H1 (cell line): Measurements from ENCODE around the gene FOLR1. TPM values are rescaled to one million over a fixed set of nuclear protein-coding genes. Genes with fewer than 3 reads are reported as not detected.

ENCODE experiments used
- CHD7 ChIP-seq: fragments of 300-600 bp; sonication (generic); IDR thresholded peaks from 2 replicates; pipeline ENCODE4 v1.7.1; 2012; ENCODE audit warnings: low read length, moderate library complexity, mild to moderate bottlenecking, inconsistent platforms; ENCODE audit not compliant: insufficient replicate concordance
- CTBP2 ChIP-seq: IDR thresholded peaks from 2 replicates; pipeline ENCODE4 v1.7.0; 2011; ENCODE audit warnings: borderline replicate concordance, mild to moderate bottlenecking, moderate library complexity, mixed read lengths, low read length; ENCODE audit not compliant: insufficient read depth, insufficient read length
- KDM1A ChIP-seq: fragments of 200-600, 300-600 bp; sonication (generic); IDR thresholded peaks from 2 replicates; pipeline ENCODE4 v1.7.1; 2016; ENCODE audit warnings: mild to moderate bottlenecking, low read length, borderline replicate concordance
- MAFK ChIP-seq: IDR thresholded peaks from 2 replicates; pipeline ENCODE4 v1.6.1; 2012; ENCODE audit warnings: low read depth, mild to moderate bottlenecking, improper control_type of control experiment, low read length
- POLR2AphosphoS5 ChIP-seq: IDR thresholded peaks from 2 replicates; pipeline ENCODE4 v1.6.1; 2011; ENCODE audit warnings: low read depth, low read length
- RFX5 ChIP-seq: IDR thresholded peaks from 2 replicates; pipeline ENCODE4 v1.6.1; 2011; ENCODE audit warnings: low read depth, low read length, improper control_type of control experiment, borderline replicate concordance
- SAP30 ChIP-seq: fragments of 300-600 bp; sonication (generic); IDR thresholded peaks from 2 replicates; pipeline ENCODE4 v1.7.1; 2012; ENCODE audit warnings: low read length, moderate library complexity, mild to moderate bottlenecking, inconsistent platforms; ENCODE audit not compliant: insufficient read depth, insufficient replicate concordance
- SIX5 ChIP-seq: IDR thresholded peaks from 2 replicates; pipeline ENCODE4 v1.6.1; 2011; ENCODE audit warnings: mild to moderate bottlenecking, low read depth, low read length
- SP2 ChIP-seq: IDR thresholded peaks from 2 replicates; pipeline ENCODE4 v1.6.1; 2012; ENCODE audit warnings: mild to moderate bottlenecking, low read length, inconsistent platforms
- TCF12 ChIP-seq: IDR thresholded peaks from 2 replicates; pipeline ENCODE4 v1.6.1; 2011; ENCODE audit warnings: low read depth, mild to moderate bottlenecking, low read length
- TEAD4 ChIP-seq: IDR thresholded peaks from 2 replicates; pipeline ENCODE4 v1.6.1; 2012; ENCODE audit warnings: low read depth, low read length, inconsistent platforms, mixed read lengths
- polyA plus RNA-seq, 7 experiments: library from polyadenylated mRNA; depleted of rRNA in 3 of 7; stranded (reverse) in 5 of 7; unstranded in 2 of 7; fragments of >200 nt in 5 of 7; fragments of 200-250 nt in 2 of 7; gene quantifications; 1 replicate in 5 of 7; 2 replicates in 1 of 7; 4 replicates in 1 of 7; pipeline versions ENCODE4 v1.2.1 to v1.2.3, GENCODE V29; 2011 to 2013; ENCODE audit warnings: missing spikeins in 2 of 7, mixed read lengths in 2 of 7
- total RNA-seq: library from RNA; stranded (reverse); fragmentation: NEBNext Ultra II Directional; extraction: Animal tissue kit (Norgen Biotek cat#: 25700); gene quantifications from 2 replicates; pipeline ENCODE4 v1.2.1, GENCODE V29; 2021

Gene FOLR1
- total and polyA plus RNA-seq, 2 of the 8 experiments (the other 6 are each of a cell fraction or from before 2014, with no cell fraction given): 1.3 TPM; not detected in 1

- TF ChIP-seq CHD7 (no peak), SP2 (no peak), CTBP2 (no peak), SIX5 (no peak), RFX5 (no peak), SAP30 (no peak), POLR2AphosphoS5 (no peak), KDM1A (no peak), TEAD4 (no peak), TCF12 (no peak), MAFK (no peak)
These were observed 40.5 kb downstream of the FOLR1 start (continued) for GRCh38 chr11:72232260-72233055.
